HFFc6 (cell line): ENCODE results near the gene MKI67. TPM values are rescaled to one million over a fixed set of nuclear protein-coding genes. Genes with fewer than 3 reads are reported as not detected.

ENCODE experiments used
- DNase-seq: peaks from one replicate; pipeline ENCODE4 v3.0.0-alpha.2; 2018
- H3K27ac Mint-ChIP-seq: 2 replicates; pipeline ENCODE4 v1.8.0; 2020; ENCODE audit warnings: mild to moderate bottlenecking, mixed read lengths
- H3K27me3 Mint-ChIP-seq: 2 replicates; pipeline ENCODE4 v1.8.0; 2021; ENCODE audit warnings: mild to moderate bottlenecking, moderate library complexity, mixed read lengths; ENCODE audit not compliant: insufficient read depth
- H3K36me3 Mint-ChIP-seq: 2 replicates; pipeline ENCODE4 v1.8.0; 2021; ENCODE audit warnings: low read depth, mixed read lengths
- H3K4me1 Mint-ChIP-seq: 2 replicates; pipeline ENCODE4 v1.8.0; 2020; ENCODE audit warnings: low read depth, mixed read lengths
- H3K4me3 Mint-ChIP-seq: 2 replicates; pipeline ENCODE4 v1.8.0; 2020; ENCODE audit warnings: mild to moderate bottlenecking, moderate library complexity, mixed read lengths
- H3K9me3 Mint-ChIP-seq: 2 replicates; pipeline ENCODE4 v1.8.0; 2020; ENCODE audit warnings: mild to moderate bottlenecking, mixed read lengths
- CTCF ChIP-seq: fragments of 200-600 bp; sonication (generic); IDR thresholded peaks from 2 replicates; pipeline ENCODE4 v1.5.0; 2021; ENCODE audit warnings: antibody characterized with exemption, mild to moderate bottlenecking
- long read RNA-seq: library from polyadenylated mRNA; unstranded; transcript quantifications from one replicate; pipeline ENCODE4 v2.0.0, GENCODE V29; 2019
- total RNA-seq, 6 experiments: library from RNA; stranded (reverse); fragmentation: NEBNext Ultra II Directional; extraction: Animal tissue kit (Norgen Biotek cat#: 25700); gene quantifications; 2 replicates in 1 of 6; 3 replicates in 5 of 6; pipeline ENCODE4 v1.2.3, GENCODE V29; 2021

The MKI67 gene
- total RNA-seq = 10 to 100 TPM; 38.2 to 77.0 (median 70.0) TPM
- long read RNA-seq, partial matches to known transcripts = 22 of 27 reads
- long read RNA-seq, other reads (novel, unspliced or antisense) = 5 of 27 reads

- TF ChIP-seq CTCF = no peak
- peak within 1 kb of the TSS; percentile 79 for H3K27ac Mint-ChIP-seq
- H3K9me3 Mint-ChIP-seq = no peaks in the 10 kb centered on the region
- peaks cover 15% of the 10 kb centered on the region for H3K27me3 Mint-ChIP-seq
- H3K4me3 Mint-ChIP-seq = peak within 1 kb of the TSS; percentile 94
- peak; percentile 83 for DNase-seq
- peaks cover 21% of the 10 kb centered on the region for H3K36me3 Mint-ChIP-seq
- H3K4me1 Mint-ChIP-seq = peaks cover 55% of the 10 kb centered on the region
Observed at GRCh38 chr10:128125944-128126764, at the start of gene MKI67. Gene MKI67, minus strand, starts transcription at chr10:128126423. Its CDS starts 756 bp downstream, at chr10:128125667.

- DNase-seq = no peak
- Mint-ChIP-seq H3K4me1 (peaks cover 14% of the 10 kb centered on the region), H3K36me3 (0 out of 2 replicates have a peak, but pooled peaks cover 6% of the 10 kb centered on the region), H3K4me3 (no peak overlapping the region), H3K27ac (no peak overlapping the region), H3K9me3 (peaks cover 26% of the 10 kb centered on the region), H3K27me3 (peaks cover 4% of the 10 kb centered on the region; the same call in 1 of the 2 replicates)
- TF ChIP-seq CTCF = no peak
Observed at GRCh38 chr10:128174581-128175559, 48.6 kb upstream of the MKI67 start.

- Mint-ChIP-seq H3K4me1 (peaks cover 14% of the 10 kb centered on the region), H3K4me3 (no peak overlapping the region), H3K9me3 (peaks cover 26% of the 10 kb centered on the region), H3K27me3 (peaks cover 7% of the 10 kb centered on the region), H3K36me3 (0 out of 2 replicates have a peak, but pooled peaks cover 6% of the 10 kb centered on the region), H3K27ac (no peak overlapping the region)
- peak; percentile 11 for DNase-seq
- no peak for TF ChIP-seq CTCF
Observed at GRCh38 chr10:128173386-128173785, 47.2 kb upstream of the MKI67 start.

- H3K27ac Mint-ChIP-seq = no peak overlapping the region
- H3K36me3 Mint-ChIP-seq = 0 out of 2 replicates have a peak, but pooled peaks cover 6% of the 10 kb centered on the region
- H3K9me3 Mint-ChIP-seq = peaks cover 26% of the 10 kb centered on the region
- TF ChIP-seq CTCF = no peak
- no peak overlapping the region for H3K4me3 Mint-ChIP-seq
- DNase-seq = no peak
- peaks cover 7% of the 10 kb centered on the region for H3K27me3 Mint-ChIP-seq
- peaks cover 14% of the 10 kb centered on the region for H3K4me1 Mint-ChIP-seq
Observed at GRCh38 chr10:128172756-128173155, 46.5 kb upstream of the MKI67 start.

- H3K27ac Mint-ChIP-seq = no peak overlapping the region
- peaks cover 22% of the 10 kb centered on the region for H3K9me3 Mint-ChIP-seq
- H3K4me1 Mint-ChIP-seq = peaks cover 14% of the 10 kb centered on the region
- H3K4me3 Mint-ChIP-seq = no peak overlapping the region
- no peak for DNase-seq
- H3K36me3 Mint-ChIP-seq = 0 out of 2 replicates have a peak, but pooled peaks cover 6% of the 10 kb centered on the region
- no peak for TF ChIP-seq CTCF
- H3K27me3 Mint-ChIP-seq = peaks cover 7% of the 10 kb centered on the region
Observed at GRCh38 chr10:128169811-128170379, 43.7 kb upstream of the MKI67 start.
